H1 (cell line): Measurements from ENCODE around the gene SLC24A3. TPM values are rescaled to one million over a fixed set of nuclear protein-coding genes. Genes with fewer than 3 reads are reported as not detected.

ENCODE experiments used
- BCL11A ChIP-seq, 2 experiments: IDR thresholded peaks; one replicate each; pipeline ENCODE4 v1.6.1; 2011; ENCODE audit warnings: low read depth in 2 of 2, low read length in 2 of 2, mild to moderate bottlenecking in 2 of 2
- CHD7 ChIP-seq: fragments of 300-600 bp; sonication (generic); IDR thresholded peaks from 2 replicates; pipeline ENCODE4 v1.7.1; 2012; ENCODE audit warnings: low read length, moderate library complexity, mild to moderate bottlenecking, inconsistent platforms; ENCODE audit not compliant: insufficient replicate concordance
- RFX5 ChIP-seq: IDR thresholded peaks from 2 replicates; pipeline ENCODE4 v1.6.1; 2011; ENCODE audit warnings: low read depth, low read length, improper control_type of control experiment, borderline replicate concordance
- polyA plus RNA-seq, 7 experiments: library from polyadenylated mRNA; depleted of rRNA in 3 of 7; stranded (reverse) in 5 of 7; unstranded in 2 of 7; fragments of >200 nt in 5 of 7; fragments of 200-250 nt in 2 of 7; gene quantifications; 1 replicate in 5 of 7; 2 replicates in 1 of 7; 4 replicates in 1 of 7; pipeline versions ENCODE4 v1.2.1 to v1.2.3, GENCODE V29; 2011 to 2013; ENCODE audit warnings: missing spikeins in 2 of 7, mixed read lengths in 2 of 7
- total RNA-seq: library from RNA; stranded (reverse); fragmentation: NEBNext Ultra II Directional; extraction: Animal tissue kit (Norgen Biotek cat#: 25700); gene quantifications from 2 replicates; pipeline ENCODE4 v1.2.1, GENCODE V29; 2021

Gene SLC24A3
- total and polyA plus RNA-seq, 2 of the 8 experiments (the other 6 are each of a cell fraction or from before 2014, with no cell fraction given): 4.5 to 6.3 TPM

GRCh38 chr20:19333563-19333962 is 121.1 kb downstream of the SLC24A3 start (continued):
- TF ChIP-seq CHD7 (no peak), BCL11A (IDR thresholded peaks at IDR 0.05; ENCODE audit: low read depth in 2 of 2, low read length in 2 of 2) (no peak), RFX5 (no peak)
